HG03045 (cell line): ENCODE data around the gene ARHGEF2.
A peak's percentile ranks its signal among the peaks of the same experiment; 100 is the strongest.
"Not testable (repeated sequence)": the region's sequence is repeated elsewhere in the genome, so short reads cannot be mapped to it uniquely, and the experiment has no call there.

ENCODE experiments used
- ATAC-seq: cut with Tn5 transposase; IDR thresholded peaks from one replicate; pipeline ENCODE4 v1.9.1; 2021; ENCODE audit warnings: mild to moderate bottlenecking, moderate library complexity; ENCODE audit not compliant: unreplicated experiment

The ARHGEF2 gene

GRCh38 chr1:155946633-155947219 lies 31.6 kb downstream of the ARHGEF2 start:
- ATAC-seq, result no peak

GRCh38 chr1:155944444-155944799 lies 33.9 kb downstream of the ARHGEF2 start:
- ATAC-seq, result no peak

- ATAC-seq, result no peak
Measured at GRCh38 chr1:155942578-155943141, 35.7 kb downstream of the ARHGEF2 start.

- no peak for ATAC-seq
Measured at GRCh38 chr1:155941845-155942531, 36.4 kb downstream of the ARHGEF2 start.

- no peak for ATAC-seq
Measured at GRCh38 chr1:155940993-155941844, 37.1 kb downstream of the ARHGEF2 start, which contains the start of gene RXFP4. TSS of gene RXFP4 (plus strand) at chr1:155941638. CDS start at chr1:155941710, 72 bp downstream.

GRCh38 chr1:155940482-155940992 lies 37.8 kb downstream of the ARHGEF2 start:
- ATAC-seq, result no peak

- no peak for ATAC-seq
Measured at GRCh38 chr1:155938220-155938627, 40.1 kb downstream of the ARHGEF2 start.

GRCh38 chr1:155934936-155935590 lies 43.3 kb downstream of the ARHGEF2 start:
- no peak for ATAC-seq

- peak; percentile 88 for ATAC-seq
Measured at GRCh38 chr1:155934097-155934935, 44.0 kb downstream of the ARHGEF2 start, which contains the start of gene KHDC4. TSS of gene KHDC4 (minus strand) at chr1:155934413. CDS start at chr1:155934373, 40 bp downstream.

- no peak for ATAC-seq
Measured at GRCh38 chr1:155933591-155934096, 44.7 kb downstream of the ARHGEF2 start.

- ATAC-seq, result no peak
Measured at GRCh38 chr1:155932487-155932886, 45.9 kb downstream of the ARHGEF2 start.

- ATAC-seq, result no peak
Measured at GRCh38 chr1:155932081-155932480, 46.3 kb downstream of the ARHGEF2 start.

GRCh38 chr1:155931332-155932038 lies 46.9 kb downstream of the ARHGEF2 start:
- no peak for ATAC-seq

- not testable (repeated sequence) for ATAC-seq
Measured at GRCh38 chr1:155930725-155931124, 47.6 kb downstream of the ARHGEF2 start.

GRCh38 chr1:155929057-155929456 lies 49.3 kb downstream of the ARHGEF2 start:
- no peak for ATAC-seq

- ATAC-seq, result no peak
Measured at GRCh38 chr1:155925506-155925905, 52.8 kb downstream of the ARHGEF2 start.

GRCh38 chr1:155920717-155921116 lies 57.6 kb downstream of the ARHGEF2 start:
- no peak for ATAC-seq

- no peak for ATAC-seq
Measured at GRCh38 chr1:155919801-155920200, 58.5 kb downstream of the ARHGEF2 start.

- no peak for ATAC-seq
Measured at GRCh38 chr1:155918660-155919059, 59.7 kb downstream of the ARHGEF2 start.
